ENCODE measurements around the gene KIAA0586.

Gene KIAA0586

DNA sequence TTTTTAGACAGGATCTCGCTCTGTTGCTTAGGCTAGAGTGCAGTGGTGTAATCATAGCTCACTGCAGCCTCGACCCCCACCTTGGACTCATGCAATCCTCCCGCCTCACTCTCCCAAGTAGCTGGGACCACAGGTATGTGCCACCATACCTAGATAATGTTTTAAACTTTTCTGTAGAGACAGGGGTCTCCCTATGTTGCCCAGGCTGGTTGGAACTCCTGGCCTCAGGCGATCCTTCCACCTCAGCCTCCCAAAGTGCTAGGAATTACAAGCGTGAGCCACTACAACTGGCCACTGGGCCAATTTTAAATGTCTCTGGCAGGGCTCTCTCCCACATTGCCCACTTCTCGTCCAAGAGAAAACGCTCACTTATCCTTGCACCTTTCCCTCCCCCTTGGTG is 143.7 kb downstream of the KIAA0586 start:
- Histone ChIP-seq H3K36me3 (replicated peaks; ENCODE audit: insufficient read depth, low read length) (no peaks in the 10 kb centered on the region), H3K4me2 (ENCODE audit: low read depth, low read length) (no peak overlapping the region), H3K27ac (ENCODE audit: low read length) (no peak overlapping the region), H3K79me2 (ENCODE audit: low read length) (no peaks in the 10 kb centered on the region), H3K9me2 (replicated peaks; ENCODE audit: insufficient read depth, low read length) (no peaks in the 10 kb centered on the region), H2AFZ (ENCODE audit: low read length) (no peak overlapping the region), H3K27me3 (replicated peaks; ENCODE audit: insufficient read depth, low read length) (no peaks in the 10 kb centered on the region), H3K4me1 (ENCODE audit: low read length) (no peaks in the 10 kb centered on the region), H3K4me3 (ENCODE audit: low read length) (no peak overlapping the region), H3K9ac (ENCODE audit: low read length) (no peak overlapping the region), H4K20me1 (ENCODE audit: insufficient read depth, low read length) (no peaks in the 10 kb centered on the region), H3K9me3 (replicated peaks; ENCODE audit: insufficient read depth, low read length) (no peaks in the 10 kb centered on the region), H3F3A (ENCODE audit: insufficient read depth, low read length) (no peaks in the 10 kb centered on the region)
- no peak for DNase-seq
- TF ChIP-seq EZH2phosphoT487 (IDR thresholded peaks at IDR 0.05; ENCODE audit: low read length) (no peak), EZH2 (optimal IDR thresholded peaks at IDR 0.05; ENCODE audit: low read depth, low read length) (no peak)
- TF ChIP-seq, protein P1, sequence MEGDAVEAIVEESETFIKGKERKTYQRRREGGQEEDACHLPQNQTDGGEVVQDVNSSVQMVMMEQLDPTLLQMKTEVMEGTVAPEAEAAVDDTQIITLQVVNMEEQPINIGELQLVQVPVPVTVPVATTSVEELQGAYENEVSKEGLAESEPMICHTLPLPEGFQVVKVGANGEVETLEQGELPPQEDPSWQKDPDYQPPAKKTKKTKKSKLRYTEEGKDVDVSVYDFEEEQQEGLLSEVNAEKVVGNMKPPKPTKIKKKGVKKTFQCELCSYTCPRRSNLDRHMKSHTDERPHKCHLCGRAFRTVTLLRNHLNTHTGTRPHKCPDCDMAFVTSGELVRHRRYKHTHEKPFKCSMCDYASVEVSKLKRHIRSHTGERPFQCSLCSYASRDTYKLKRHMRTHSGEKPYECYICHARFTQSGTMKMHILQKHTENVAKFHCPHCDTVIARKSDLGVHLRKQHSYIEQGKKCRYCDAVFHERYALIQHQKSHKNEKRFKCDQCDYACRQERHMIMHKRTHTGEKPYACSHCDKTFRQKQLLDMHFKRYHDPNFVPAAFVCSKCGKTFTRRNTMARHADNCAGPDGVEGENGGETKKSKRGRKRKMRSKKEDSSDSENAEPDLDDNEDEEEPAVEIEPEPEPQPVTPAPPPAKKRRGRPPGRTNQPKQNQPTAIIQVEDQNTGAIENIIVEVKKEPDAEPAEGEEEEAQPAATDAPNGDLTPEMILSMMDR (IDR thresholded peaks at IDR 0.05; ENCODE audit: low read length) = no peak

DNA sequence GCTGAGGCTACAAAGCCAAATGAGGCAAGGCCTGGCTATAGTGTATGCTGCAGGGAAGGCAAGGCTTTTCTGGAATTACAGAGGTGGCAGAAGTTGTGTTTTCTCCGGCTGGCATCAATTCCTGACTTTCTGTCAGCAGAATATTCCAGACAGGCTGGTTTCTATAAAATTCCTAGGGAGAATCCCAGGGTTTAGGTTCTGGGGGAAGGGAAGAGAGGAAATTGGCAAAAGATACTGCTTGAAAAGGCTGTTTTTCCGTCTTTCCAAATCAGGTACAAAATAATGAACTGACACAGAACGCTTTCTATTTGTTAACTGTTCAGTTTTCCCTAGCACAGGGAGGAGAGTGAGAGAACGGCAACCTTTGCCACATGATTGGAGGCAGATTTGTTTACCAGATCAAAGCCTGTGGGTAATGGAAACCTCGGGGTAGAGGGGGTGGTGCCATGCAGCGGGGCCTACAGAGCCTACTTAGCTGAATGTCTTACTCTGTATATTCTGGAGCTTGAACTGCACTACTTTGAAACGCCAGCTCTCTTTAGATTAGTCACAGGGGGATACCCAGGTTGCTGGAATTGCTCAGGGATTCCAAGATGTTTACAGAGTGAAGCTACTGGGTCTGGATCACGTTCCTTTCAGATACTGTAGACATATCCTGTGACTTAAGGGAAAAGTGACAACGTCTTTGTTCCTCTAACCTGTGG is 144.4 kb downstream of the KIAA0586 start:
- H3K4me3 ChIP-seq (ENCODE audit: low read length) = no peak overlapping the region
- H3K4me2 ChIP-seq (ENCODE audit: low read depth, low read length) = no peak overlapping the region
- H3K79me2 ChIP-seq (ENCODE audit: low read length) = no peaks in the 10 kb centered on the region
- H3K9ac ChIP-seq (ENCODE audit: low read length) = no peak overlapping the region
- H3K27ac ChIP-seq (ENCODE audit: low read length) = no peak overlapping the region
- H3K9me2 ChIP-seq (replicated peaks; ENCODE audit: insufficient read depth, low read length) = no peaks in the 10 kb centered on the region
- H3K9me3 ChIP-seq (replicated peaks; ENCODE audit: insufficient read depth, low read length) = no peaks in the 10 kb centered on the region
- no peaks in the 10 kb centered on the region for H3F3A ChIP-seq (ENCODE audit: insufficient read depth, low read length)
- H2AFZ ChIP-seq (ENCODE audit: low read length) = no peak overlapping the region
- no peaks in the 10 kb centered on the region for H4K20me1 ChIP-seq (ENCODE audit: insufficient read depth, low read length)
- no peaks in the 10 kb centered on the region for H3K27me3 ChIP-seq (replicated peaks; ENCODE audit: insufficient read depth, low read length)
- no peak for DNase-seq
- no peaks in the 10 kb centered on the region for H3K4me1 ChIP-seq (ENCODE audit: low read length)
- TF ChIP-seq EZH2phosphoT487 (IDR thresholded peaks at IDR 0.05; ENCODE audit: low read length) = no peak
- TF ChIP-seq, protein P1 (IDR thresholded peaks at IDR 0.05; ENCODE audit: low read length) = no peak
- no peak for TF ChIP-seq EZH2 (optimal IDR thresholded peaks at IDR 0.05; ENCODE audit: low read depth, low read length)
- no peaks in the 10 kb centered on the region for H3K36me3 ChIP-seq (replicated peaks; ENCODE audit: insufficient read depth, low read length)

GRCh38 chr14:58572473-58572853 is 144.9 kb downstream of the KIAA0586 start:
- no peaks in the 10 kb centered on the region for H3K9me2 ChIP-seq (replicated peaks; ENCODE audit: insufficient read depth, low read length)
- H3F3A ChIP-seq (ENCODE audit: insufficient read depth, low read length) = no peaks in the 10 kb centered on the region
- H3K79me2 ChIP-seq (ENCODE audit: low read length) = no peaks in the 10 kb centered on the region
- H3K27me3 ChIP-seq (replicated peaks; ENCODE audit: insufficient read depth, low read length) = no peaks in the 10 kb centered on the region
- H3K9me3 ChIP-seq (replicated peaks; ENCODE audit: insufficient read depth, low read length) = no peaks in the 10 kb centered on the region
- TF ChIP-seq, protein P1 (IDR thresholded peaks at IDR 0.05; ENCODE audit: low read length) = no peak
- TF ChIP-seq EZH2 (optimal IDR thresholded peaks at IDR 0.05; ENCODE audit: low read depth, low read length) = no peak
- TF ChIP-seq EZH2phosphoT487 (IDR thresholded peaks at IDR 0.05; ENCODE audit: low read length) = no peak
- H4K20me1 ChIP-seq (ENCODE audit: insufficient read depth, low read length) = no peaks in the 10 kb centered on the region
- H3K9ac ChIP-seq (ENCODE audit: low read length) = no peak overlapping the region
- H3K36me3 ChIP-seq (replicated peaks; ENCODE audit: insufficient read depth, low read length) = no peaks in the 10 kb centered on the region
- H3K4me2 ChIP-seq (ENCODE audit: low read depth, low read length) = no peak overlapping the region
- DNase-seq = no peak
- H3K4me1 ChIP-seq (ENCODE audit: low read length) = no peaks in the 10 kb centered on the region
- no peak overlapping the region for H2AFZ ChIP-seq (ENCODE audit: low read length)
- no peak overlapping the region for H3K4me3 ChIP-seq (ENCODE audit: low read length)
- no peak overlapping the region for H3K27ac ChIP-seq (ENCODE audit: low read length)
